Liver (tissue), 9 donors: ENCODE data around the gene ATP5MK. TPM values are rescaled to one million over a fixed set of nuclear protein-coding genes. Genes with fewer than 3 reads are reported as not detected.

Source experiments
- DNase-seq: peaks from one replicate; pipeline ENCODE4 v3.0.0-alpha.2; 2017; ENCODE audit warnings: low spot score
- H3K27ac ChIP-seq, 2 donors: one replicate each; pipeline ENCODE4 v1.7.0; 2013; ENCODE audit warnings: inconsistent platforms in 2 of 2, low read length in 2 of 2, control low read depth in 1 of 2, low read depth in 1 of 2, mild to moderate bottlenecking in 1 of 2
- H3K27me3 ChIP-seq, 4 donors: one replicate each; pipeline versions ENCODE4 v1.6.1 to v1.7.0; 2013; ENCODE audit warnings: low read length in 3 of 4, inconsistent platforms in 1 of 4, mild to moderate bottlenecking in 1 of 4, moderate library complexity in 1 of 4; ENCODE audit not compliant: control insufficient read depth in 4 of 4, insufficient read depth in 4 of 4
- H3K36me3 ChIP-seq, 4 donors: one replicate each; pipeline versions ENCODE4 v1.6.1 to v1.7.0; 2013; ENCODE audit warnings: low read length in 3 of 4, mild to moderate bottlenecking in 3 of 4, low read depth in 1 of 4, moderate library complexity in 1 of 4; ENCODE audit not compliant: control insufficient read depth in 4 of 4, insufficient read depth in 3 of 4
- H3K4me1 ChIP-seq, 4 donors: one replicate each; pipeline versions ENCODE4 v1.6.1 to v1.7.0; 2013; ENCODE audit warnings: low read length in 3 of 4, mild to moderate bottlenecking in 3 of 4, moderate library complexity in 1 of 4; ENCODE audit not compliant: control insufficient read depth in 4 of 4, insufficient read depth in 4 of 4
- H3K4me3 ChIP-seq, 3 donors: one replicate each; pipeline versions ENCODE4 v1.6.1 to v1.7.0; 2013; ENCODE audit warnings: low read length in 3 of 3, control low read depth in 1 of 3, low read depth in 1 of 3, mild to moderate bottlenecking in 1 of 3
- H3K9ac ChIP-seq, 2 donors: one replicate each; pipeline ENCODE4 v1.7.0; 2013; ENCODE audit warnings: low read length in 2 of 2, mild to moderate bottlenecking in 2 of 2, moderate library complexity in 2 of 2, control low read depth in 1 of 2, low read depth in 1 of 2
- H3K9me3 ChIP-seq, 4 donors: one replicate each; pipeline versions ENCODE4 v1.6.1 to v1.7.0; 2013; ENCODE audit warnings: low read length in 3 of 4; ENCODE audit not compliant: control insufficient read depth in 4 of 4
- EGR1 ChIP-seq, 2 donors: IDR thresholded peaks; 2 replicates each; pipeline ENCODE4 v1.6.1; 2016 to 2018; ENCODE audit warnings: antibody characterized with exemption in 2 of 2, low read depth in 2 of 2
- FOXA1 ChIP-seq: IDR thresholded peaks from 2 replicates; pipeline ENCODE4 v1.6.1; 2016; ENCODE audit warnings: antibody characterized with exemption
- FOXA2 ChIP-seq: IDR thresholded peaks from 2 replicates; pipeline ENCODE4 v1.6.1; 2016; ENCODE audit warnings: antibody characterized with exemption
- GABPA ChIP-seq, 2 donors: IDR thresholded peaks in 1 of 2; conservative IDR thresholded peaks in 1 of 2; 2 replicates each; pipeline ENCODE4 v1.6.1; 2016; ENCODE audit warnings: antibody characterized with exemption in 2 of 2, mild to moderate bottlenecking in 1 of 2, moderate library complexity in 1 of 2
- HNF4A ChIP-seq, 2 donors: conservative IDR thresholded peaks; 2 replicates each; pipeline ENCODE4 v1.6.1; 2016; ENCODE audit warnings: antibody characterized with exemption in 2 of 2, mild to moderate bottlenecking in 2 of 2
- HNF4G ChIP-seq: IDR thresholded peaks from 2 replicates; pipeline ENCODE4 v1.6.1; 2016; ENCODE audit warnings: antibody characterized with exemption
- JUND ChIP-seq, 2 donors: IDR thresholded peaks; 2 replicates each; pipeline ENCODE4 v1.6.1; 2016; ENCODE audit warnings: antibody characterized with exemption in 2 of 2
- NR2F2 ChIP-seq: IDR thresholded peaks from 2 replicates; pipeline ENCODE4 v1.6.1; 2016; ENCODE audit warnings: antibody characterized with exemption
- RAD21 ChIP-seq, 2 donors: IDR thresholded peaks; 2 replicates each; pipeline ENCODE4 v1.6.1; 2016; ENCODE audit warnings: antibody characterized with exemption in 2 of 2, mild to moderate bottlenecking in 2 of 2
- RXRA ChIP-seq, 2 donors: IDR thresholded peaks; 2 replicates each; pipeline ENCODE4 v1.6.1; 2017 to 2018; ENCODE audit warnings: antibody characterized with exemption in 2 of 2, mild to moderate bottlenecking in 1 of 2
- SP1 ChIP-seq: IDR thresholded peaks from 2 replicates; pipeline ENCODE4 v1.6.1; 2018; ENCODE audit warnings: antibody characterized with exemption, mild to moderate bottlenecking
- TAF1 ChIP-seq: conservative IDR thresholded peaks from 2 replicates; pipeline ENCODE4 v1.6.1; 2016; ENCODE audit warnings: antibody characterized with exemption, mild to moderate bottlenecking
- YY1 ChIP-seq: IDR thresholded peaks from 2 replicates; pipeline ENCODE4 v1.6.1; 2016; ENCODE audit warnings: antibody characterized with exemption, mild to moderate bottlenecking
- WGBS: extraction: QIAGEN DNeasy Blood & Tissue Kit; methylation state at CpG from one replicate; pipeline ENCODE4 v1.1.7; 2013; 5-methylcytosine and 5-hydroxymethylcytosine counted together
- polyA plus RNA-seq, 2 donors: library from polyadenylated mRNA; stranded (reverse) in 1 of 2; unstranded in 1 of 2; fragments of 200-250 nt in 1 of 2; fragments of >200 nt in 1 of 2; fragmentation: Nextera tagmentation in 1 of 2; extraction: Ambion mirVana in 1 of 2; gene quantifications; one replicate each; pipeline versions ENCODE4 v1.2.1 to v1.2.3, GENCODE V29; 2013 to 2015
- total RNA-seq, 2 donors: library from RNA; depleted of rRNA; stranded (reverse); fragments of >200 nt; gene quantifications; one replicate each; pipeline ENCODE4 v1.2.3, GENCODE V29; 2014
- TF ChIP-seq, protein P1 (sequence below): IDR thresholded peaks from 2 replicates; pipeline ENCODE4 v1.6.1; 2016; ENCODE audit warnings: antibody characterized with exemption
- TF ChIP-seq, protein P2 (sequence below): IDR thresholded peaks from 2 replicates; pipeline ENCODE4 v1.6.1; 2016; ENCODE audit warnings: antibody characterized with exemption, mild to moderate bottlenecking
- TF ChIP-seq, protein P3 (sequence below): IDR thresholded peaks from 2 replicates; pipeline ENCODE4 v1.6.1; 2016; ENCODE audit warnings: antibody characterized with exemption
- TF ChIP-seq, protein P4 (sequence below): fragments of 150-350 bp; IDR thresholded peaks from 2 replicates; pipeline ENCODE4 v1.5.1; 2017; ENCODE audit warnings: improper control_type of control experiment, low read depth, low read length; ENCODE audit not compliant: missing input control
- TF ChIP-seq, protein P5 (sequence below): IDR thresholded peaks from 2 replicates; pipeline ENCODE4 v1.6.1; 2016; ENCODE audit warnings: antibody characterized with exemption
- donor health status: healthy.
- donor health status: healthy.
- donor health status: healthy.
- donor health status: healthy.
- donor health status: healthy.

Gene ATP5MK
- total and polyA plus RNA-seq, 4 donors, result 74.7 to 632 (median 248) TPM

DNA sequence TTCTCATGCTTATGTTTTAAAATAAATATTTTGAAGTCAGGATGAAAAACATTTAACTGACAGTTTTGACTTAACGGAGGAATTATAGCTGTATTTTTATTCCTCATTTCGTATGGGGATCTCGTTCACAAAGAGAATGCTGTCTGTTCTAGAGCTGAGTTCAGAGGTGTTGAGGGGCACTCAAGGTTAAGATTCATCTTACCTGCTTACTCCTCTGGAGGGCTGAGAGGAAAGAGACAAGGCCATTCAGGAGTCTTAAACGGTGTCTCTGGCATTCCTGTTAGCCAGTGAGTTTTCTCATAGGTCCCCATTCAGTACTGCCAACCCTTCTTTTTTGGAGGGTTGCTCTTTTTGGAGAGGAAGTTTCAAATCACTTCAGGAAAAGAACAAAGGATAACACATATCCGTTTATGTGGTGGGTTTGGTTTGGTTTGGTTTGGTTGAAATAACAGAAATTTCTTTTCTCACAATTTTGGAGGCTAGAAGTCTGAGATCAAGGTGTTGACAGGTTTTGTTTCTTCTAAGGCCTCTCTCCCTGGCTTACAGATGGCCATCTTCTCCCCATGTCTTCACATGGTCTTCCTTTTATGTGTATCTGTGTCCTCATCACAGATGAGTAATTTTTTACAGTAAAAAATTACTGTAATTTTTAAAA, 32.8 kb upstream of the ATP5MK start:
- Histone ChIP-seq H3K27me3 (no peaks in the 10 kb centered on the region), H3K36me3 (peaks cover 5 to 62% (median 33%) of the 10 kb centered on the region in 4 donors), H3K9ac (no peak overlapping the region), H3K27ac (no peak overlapping the region), H3K4me1 (peaks cover 0 to 4% (median 0%) of the 10 kb centered on the region in 4 donors), H3K9me3 (no peaks in the 10 kb centered on the region), H3K4me3 (no peak overlapping the region)
- 75% methylated on average over 5 of the region's 5 CpGs for WGBS
- TF ChIP-seq EGR1 (IDR thresholded peaks at IDR 0.05; ENCODE audit: low read depth in 2 of 2) (no peak), SP1 (no peak)
- DNase-seq, result no peak

DNA sequence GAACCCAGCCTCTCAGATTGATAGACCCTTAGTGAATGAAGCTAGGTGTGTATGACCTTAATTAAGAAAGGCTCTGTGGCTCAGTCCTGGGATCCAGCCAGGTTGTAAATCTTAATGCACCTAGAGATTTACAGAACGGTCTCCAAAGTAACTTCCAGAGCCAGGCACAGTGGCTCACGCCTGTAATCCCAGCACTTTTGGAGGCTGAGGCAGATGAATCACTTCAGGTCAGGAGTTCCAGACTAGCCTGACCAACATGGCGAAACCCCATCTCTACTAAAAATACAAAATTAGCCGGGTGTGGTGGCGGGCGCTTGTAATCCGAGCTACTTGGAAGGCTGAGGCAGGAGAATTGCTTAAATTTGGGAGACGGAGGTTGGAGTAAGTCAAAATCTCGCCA, 31.6 kb upstream of the ATP5MK start:
- Histone ChIP-seq H3K36me3 (peaks cover 10 to 62% (median 40%) of the 10 kb centered on the region in 4 donors), H3K9ac (no peak overlapping the region), H3K4me3 (no peak overlapping the region), H3K27ac (no peak overlapping the region), H3K27me3 (no peaks in the 10 kb centered on the region), H3K4me1 (peaks cover 0 to 4% (median 0%) of the 10 kb centered on the region in 4 donors), H3K9me3 (no peaks in the 10 kb centered on the region)
- WGBS, result 97% methylated on average over 9 of the region's 9 CpGs
- TF ChIP-seq SP1, result no peak
- no peak for TF ChIP-seq FOXA1
- TF ChIP-seq RAD21 (IDR thresholded peaks at IDR 0.05), result no peak
- no peak for TF ChIP-seq HNF4A (conservative IDR thresholded peaks at IDR 0.05)
- no peak for DNase-seq

DNA sequence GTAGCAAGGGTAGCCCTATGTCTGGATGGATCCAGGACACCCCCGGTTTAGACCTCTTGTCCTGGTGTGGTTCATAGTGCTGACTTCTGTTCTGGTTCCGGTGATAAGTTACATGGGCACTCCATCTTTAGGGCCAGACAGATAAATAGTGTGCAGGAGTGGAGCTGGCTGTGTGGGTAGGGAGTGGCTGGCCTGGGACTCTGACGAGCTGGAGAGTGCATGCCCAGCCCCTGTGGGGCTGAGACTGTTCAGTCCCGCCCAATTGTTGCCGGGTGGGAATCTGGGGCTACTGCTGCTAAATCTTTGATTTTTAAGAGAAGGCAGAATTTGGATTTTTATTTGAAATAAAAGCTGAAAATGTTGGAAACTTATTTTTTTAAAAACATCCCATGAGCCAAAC, 27.5 kb upstream of the ATP5MK start:
- Histone ChIP-seq H3K9me3 (no peaks in the 10 kb centered on the region), H3K9ac (no peak overlapping the region), H3K27me3 (no peaks in the 10 kb centered on the region), H3K4me1 (no peaks in the 10 kb centered on the region), H3K36me3 (peaks cover 15 to 75% (median 59%) of the 10 kb centered on the region in 4 donors), H3K27ac (no peak overlapping the region), H3K4me3 (no peak overlapping the region)
- TF ChIP-seq RAD21 (IDR thresholded peaks at IDR 0.05) (no peak), RXRA (IDR thresholded peaks at IDR 0.05) (no peak), EGR1 (IDR thresholded peaks at IDR 0.05; ENCODE audit: low read depth in 2 of 2) (no peak), JUND (IDR thresholded peaks at IDR 0.05) (no peak), FOXA2 (no peak), HNF4A (conservative IDR thresholded peaks at IDR 0.05) (no peak), HNF4G (no peak), TAF1 (no peak), GABPA (IDR thresholded peaks at IDR 0.05 in 1 of 2, conservative IDR thresholded peaks at IDR 0.05 in 1 of 2) (no peak), YY1 (no peak), FOXA1 (no peak), SP1 (no peak), NR2F2 (no peak)
- TF ChIP-seq, protein P1, sequence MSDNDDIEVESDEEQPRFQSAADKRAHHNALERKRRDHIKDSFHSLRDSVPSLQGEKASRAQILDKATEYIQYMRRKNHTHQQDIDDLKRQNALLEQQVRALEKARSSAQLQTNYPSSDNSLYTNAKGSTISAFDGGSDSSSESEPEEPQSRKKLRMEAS, result no peak
- TF ChIP-seq, protein P2, sequence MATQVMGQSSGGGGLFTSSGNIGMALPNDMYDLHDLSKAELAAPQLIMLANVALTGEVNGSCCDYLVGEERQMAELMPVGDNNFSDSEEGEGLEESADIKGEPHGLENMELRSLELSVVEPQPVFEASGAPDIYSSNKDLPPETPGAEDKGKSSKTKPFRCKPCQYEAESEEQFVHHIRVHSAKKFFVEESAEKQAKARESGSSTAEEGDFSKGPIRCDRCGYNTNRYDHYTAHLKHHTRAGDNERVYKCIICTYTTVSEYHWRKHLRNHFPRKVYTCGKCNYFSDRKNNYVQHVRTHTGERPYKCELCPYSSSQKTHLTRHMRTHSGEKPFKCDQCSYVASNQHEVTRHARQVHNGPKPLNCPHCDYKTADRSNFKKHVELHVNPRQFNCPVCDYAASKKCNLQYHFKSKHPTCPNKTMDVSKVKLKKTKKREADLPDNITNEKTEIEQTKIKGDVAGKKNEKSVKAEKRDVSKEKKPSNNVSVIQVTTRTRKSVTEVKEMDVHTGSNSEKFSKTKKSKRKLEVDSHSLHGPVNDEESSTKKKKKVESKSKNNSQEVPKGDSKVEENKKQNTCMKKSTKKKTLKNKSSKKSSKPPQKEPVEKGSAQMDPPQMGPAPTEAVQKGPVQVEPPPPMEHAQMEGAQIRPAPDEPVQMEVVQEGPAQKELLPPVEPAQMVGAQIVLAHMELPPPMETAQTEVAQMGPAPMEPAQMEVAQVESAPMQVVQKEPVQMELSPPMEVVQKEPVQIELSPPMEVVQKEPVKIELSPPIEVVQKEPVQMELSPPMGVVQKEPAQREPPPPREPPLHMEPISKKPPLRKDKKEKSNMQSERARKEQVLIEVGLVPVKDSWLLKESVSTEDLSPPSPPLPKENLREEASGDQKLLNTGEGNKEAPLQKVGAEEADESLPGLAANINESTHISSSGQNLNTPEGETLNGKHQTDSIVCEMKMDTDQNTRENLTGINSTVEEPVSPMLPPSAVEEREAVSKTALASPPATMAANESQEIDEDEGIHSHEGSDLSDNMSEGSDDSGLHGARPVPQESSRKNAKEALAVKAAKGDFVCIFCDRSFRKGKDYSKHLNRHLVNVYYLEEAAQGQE, result no peak
- TF ChIP-seq, protein P3, sequence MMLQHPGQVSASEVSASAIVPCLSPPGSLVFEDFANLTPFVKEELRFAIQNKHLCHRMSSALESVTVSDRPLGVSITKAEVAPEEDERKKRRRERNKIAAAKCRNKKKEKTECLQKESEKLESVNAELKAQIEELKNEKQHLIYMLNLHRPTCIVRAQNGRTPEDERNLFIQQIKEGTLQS, result no peak
- TF ChIP-seq, protein P4, sequence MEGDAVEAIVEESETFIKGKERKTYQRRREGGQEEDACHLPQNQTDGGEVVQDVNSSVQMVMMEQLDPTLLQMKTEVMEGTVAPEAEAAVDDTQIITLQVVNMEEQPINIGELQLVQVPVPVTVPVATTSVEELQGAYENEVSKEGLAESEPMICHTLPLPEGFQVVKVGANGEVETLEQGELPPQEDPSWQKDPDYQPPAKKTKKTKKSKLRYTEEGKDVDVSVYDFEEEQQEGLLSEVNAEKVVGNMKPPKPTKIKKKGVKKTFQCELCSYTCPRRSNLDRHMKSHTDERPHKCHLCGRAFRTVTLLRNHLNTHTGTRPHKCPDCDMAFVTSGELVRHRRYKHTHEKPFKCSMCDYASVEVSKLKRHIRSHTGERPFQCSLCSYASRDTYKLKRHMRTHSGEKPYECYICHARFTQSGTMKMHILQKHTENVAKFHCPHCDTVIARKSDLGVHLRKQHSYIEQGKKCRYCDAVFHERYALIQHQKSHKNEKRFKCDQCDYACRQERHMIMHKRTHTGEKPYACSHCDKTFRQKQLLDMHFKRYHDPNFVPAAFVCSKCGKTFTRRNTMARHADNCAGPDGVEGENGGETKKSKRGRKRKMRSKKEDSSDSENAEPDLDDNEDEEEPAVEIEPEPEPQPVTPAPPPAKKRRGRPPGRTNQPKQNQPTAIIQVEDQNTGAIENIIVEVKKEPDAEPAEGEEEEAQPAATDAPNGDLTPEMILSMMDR, result no peak
- TF ChIP-seq, protein P5, sequence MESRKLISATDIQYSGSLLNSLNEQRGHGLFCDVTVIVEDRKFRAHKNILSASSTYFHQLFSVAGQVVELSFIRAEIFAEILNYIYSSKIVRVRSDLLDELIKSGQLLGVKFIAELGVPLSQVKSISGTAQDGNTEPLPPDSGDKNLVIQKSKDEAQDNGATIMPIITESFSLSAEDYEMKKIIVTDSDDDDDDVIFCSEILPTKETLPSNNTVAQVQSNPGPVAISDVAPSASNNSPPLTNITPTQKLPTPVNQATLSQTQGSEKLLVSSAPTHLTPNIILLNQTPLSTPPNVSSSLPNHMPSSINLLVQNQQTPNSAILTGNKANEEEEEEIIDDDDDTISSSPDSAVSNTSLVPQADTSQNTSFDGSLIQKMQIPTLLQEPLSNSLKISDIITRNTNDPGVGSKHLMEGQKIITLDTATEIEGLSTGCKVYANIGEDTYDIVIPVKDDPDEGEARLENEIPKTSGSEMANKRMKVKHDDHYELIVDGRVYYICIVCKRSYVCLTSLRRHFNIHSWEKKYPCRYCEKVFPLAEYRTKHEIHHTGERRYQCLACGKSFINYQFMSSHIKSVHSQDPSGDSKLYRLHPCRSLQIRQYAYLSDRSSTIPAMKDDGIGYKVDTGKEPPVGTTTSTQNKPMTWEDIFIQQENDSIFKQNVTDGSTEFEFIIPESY, result no peak
- 94% methylated on average over 5 of the region's 5 CpGs for WGBS
- no peak for DNase-seq
